Measurements from ENCODE around the gene FCRL4.

Gene FCRL4

DNA sequence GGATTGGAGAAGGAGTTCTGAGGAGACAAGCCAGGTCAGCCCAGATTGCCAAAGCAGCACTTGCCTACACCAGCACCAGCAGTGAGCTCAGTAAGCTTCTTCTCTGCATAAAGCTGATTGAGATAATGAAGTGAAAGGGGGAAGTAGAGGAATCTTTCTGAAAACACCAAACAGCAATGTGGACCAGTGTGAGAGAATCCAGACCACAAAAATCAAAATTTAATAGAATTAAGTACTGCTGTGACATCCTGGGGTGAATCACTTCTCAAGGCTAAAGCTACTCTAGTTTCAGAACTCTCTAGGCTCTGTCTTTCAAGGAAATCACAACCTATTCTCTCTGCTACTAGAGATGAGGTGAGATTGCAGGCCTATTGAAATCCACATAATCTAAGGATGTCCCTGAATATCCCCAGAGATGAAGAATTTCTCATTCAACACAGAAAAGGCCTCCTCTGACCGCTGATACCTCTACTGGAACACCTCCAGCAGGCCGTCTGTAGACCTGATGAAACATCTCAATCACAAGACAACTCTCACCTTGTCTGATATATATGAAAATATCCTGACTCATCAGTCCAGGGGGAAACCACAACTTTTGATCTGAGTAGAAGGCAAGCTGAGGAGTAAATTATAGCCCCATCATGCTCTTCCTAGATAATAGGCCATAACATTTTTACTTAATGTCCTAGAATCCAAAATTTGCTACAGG is at the start of gene FCRL4:
Gene FCRL4 (minus strand): TSS at position 127 of the 709 bp plus-strand sequence. CDS start 141 bp downstream, outside the sequence.
- no peak for DNase-seq (ENCODE audit: low read depth)

DNA sequence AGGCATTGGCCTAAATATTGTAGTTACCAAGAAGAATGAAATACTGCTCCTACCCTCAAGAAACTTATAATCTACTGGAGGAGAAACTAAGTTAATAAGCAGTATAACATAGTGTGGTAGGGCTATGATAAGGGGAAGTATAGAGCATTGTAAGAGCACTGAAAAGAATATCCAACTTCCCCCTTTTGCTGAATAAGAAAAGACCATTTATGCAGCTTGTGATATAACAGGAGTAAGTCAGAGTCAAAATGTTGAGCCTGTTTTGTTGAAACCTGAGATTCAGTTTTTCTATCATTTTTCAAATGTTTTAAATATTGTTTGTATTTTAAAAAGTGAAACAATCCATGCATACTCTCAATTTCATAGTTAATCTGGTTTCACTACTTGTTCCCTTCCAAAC is 48.3 kb upstream of the FCRL4 start:
- DNase-seq (ENCODE audit: low read depth) = no peak

DNA sequence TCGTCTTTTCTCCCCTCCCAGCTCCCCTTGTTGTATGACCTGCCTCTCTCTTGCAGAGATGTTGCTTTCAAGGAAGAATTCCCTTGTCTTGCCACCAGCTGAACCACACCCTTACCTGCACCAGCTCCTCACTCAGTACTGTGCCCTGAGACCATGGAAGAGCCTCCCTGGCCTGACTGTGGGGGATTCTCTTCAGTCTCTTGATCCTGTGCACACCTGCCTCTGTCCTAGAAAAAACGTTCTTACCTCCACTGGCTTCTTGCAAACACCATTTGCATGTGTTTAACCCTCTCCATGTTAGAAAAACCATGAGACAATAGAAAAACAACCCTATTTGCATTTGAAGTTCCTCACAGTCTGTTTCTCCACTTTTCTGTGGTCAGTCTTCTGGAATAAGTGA is 43.3 kb upstream of the FCRL4 start:
- no peak for DNase-seq (ENCODE audit: low read depth)

DNA sequence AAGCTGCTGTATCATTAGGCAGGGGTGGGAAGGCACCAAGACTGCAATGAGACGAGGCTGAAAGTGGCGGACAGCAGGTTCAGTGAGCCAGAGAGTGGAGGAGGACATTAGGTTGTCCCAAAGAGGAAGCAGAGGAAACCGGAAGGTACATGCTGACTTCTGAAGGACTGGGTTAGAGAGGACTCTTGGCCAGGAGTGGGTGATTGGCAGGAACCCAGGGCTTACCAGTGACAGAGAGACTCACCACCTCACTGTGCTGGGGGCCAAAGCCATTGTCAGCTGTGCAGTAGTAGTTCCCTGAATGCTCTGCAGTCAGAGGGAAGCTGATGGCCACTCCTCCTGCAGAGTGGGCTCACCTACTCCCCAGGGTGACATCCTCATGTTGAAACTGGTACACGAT is 41.9 kb upstream of the FCRL4 start:
- DNase-seq (ENCODE audit: low read depth) = no peak

DNA sequence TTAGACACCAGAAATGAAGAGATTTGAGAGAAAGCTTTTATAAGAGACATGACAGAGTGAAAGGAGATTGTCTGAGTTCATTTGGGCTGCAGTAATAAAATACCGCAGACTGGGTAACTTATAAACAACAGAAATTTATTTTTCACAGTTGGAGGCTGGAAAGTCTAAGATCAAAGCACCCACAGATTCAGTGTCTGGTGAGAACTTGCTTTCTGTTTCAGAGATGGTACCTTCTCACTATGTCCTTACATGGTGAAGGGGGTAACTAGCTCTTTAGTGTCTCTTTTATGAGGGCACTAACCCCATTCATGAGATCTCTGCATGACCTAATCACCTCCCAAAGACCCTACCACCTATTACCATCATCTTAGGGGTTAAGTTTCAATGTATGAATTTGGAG is 30.9 kb upstream of the FCRL4 start:
- DNase-seq (ENCODE audit: low read depth) = no peak

DNA sequence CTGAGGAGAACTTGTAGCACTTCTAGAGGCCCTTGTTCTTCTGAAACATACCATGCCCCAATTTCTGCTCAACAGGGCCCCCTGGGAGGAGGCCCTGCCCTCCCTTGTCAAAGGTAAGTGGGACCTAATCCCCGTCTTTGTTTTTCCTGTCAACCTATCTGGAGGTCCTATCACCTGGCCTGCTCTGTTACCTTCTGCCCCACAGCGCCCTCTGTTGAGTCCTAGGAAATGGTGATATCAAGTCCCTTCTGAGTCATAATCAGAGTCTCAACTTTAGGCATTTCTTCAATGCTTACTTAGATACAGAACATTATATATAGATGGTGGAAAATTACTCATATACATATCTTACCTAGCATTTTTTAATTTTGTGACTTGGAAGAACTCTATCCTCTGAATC is 28.2 kb upstream of the FCRL4 start:
- DNase-seq (ENCODE audit: low read depth) = no peak

DNA sequence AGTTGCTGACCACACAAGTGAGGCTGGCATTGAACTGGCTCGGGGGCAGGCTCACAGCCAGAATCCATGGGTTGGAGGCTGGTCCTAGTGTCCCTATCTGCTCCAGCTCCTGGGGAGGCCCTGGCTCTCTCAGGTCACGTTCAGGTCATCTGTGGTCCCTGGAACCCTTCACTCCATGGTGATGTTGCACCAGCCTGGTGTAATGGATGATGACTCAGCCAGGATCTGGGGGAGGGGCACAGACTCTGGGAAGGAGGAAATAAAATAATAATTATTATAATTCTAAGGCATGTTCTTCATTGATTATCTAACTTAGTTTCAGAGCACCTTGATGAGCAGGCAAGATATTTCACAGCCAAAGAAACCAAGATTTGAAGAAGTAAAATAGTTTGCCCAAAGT is 26.6 kb upstream of the FCRL4 start:
- no peak for DNase-seq (ENCODE audit: low read depth)

DNA sequence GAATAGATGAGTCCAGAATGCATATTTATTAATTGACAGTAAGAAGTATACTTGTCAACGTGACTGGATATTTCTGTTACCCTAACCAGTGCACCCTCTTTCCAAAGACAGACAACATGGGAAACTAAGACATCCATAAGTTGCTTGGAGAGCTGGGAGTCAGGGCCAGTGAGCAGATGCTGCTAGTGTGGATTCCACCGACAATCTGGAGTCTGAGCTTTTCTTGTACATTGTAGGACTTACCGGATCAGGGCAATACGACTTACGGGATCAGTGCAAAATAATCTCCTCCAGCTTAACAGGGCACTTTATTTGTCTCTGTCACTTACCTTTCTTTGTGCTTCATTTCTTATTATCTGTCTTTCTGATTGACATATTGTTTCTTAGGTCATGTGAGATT is 24.6 kb upstream of the FCRL4 start:
- no peak for DNase-seq (ENCODE audit: low read depth)

DNA sequence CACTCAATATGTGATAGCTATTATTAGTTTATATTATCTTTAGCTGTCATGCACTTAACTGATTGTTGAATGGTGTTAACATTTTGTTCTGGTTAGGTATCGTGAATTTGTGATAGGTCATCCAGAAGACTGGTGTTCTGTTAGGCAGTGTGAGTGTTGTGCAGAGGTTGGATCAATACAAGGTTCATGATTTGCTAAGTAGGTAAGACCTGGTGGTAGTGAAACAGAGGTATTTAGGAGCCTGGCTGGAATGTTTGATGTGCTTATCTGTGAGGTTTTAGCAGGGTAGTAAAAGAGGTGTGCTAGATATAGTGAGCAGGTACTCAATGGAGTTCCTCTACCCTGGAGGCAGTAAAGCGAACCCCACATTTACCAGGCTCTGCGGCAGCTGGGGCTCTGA is 20.3 kb upstream of the FCRL4 start:
- DNase-seq (ENCODE audit: low read depth) = no peak

DNA sequence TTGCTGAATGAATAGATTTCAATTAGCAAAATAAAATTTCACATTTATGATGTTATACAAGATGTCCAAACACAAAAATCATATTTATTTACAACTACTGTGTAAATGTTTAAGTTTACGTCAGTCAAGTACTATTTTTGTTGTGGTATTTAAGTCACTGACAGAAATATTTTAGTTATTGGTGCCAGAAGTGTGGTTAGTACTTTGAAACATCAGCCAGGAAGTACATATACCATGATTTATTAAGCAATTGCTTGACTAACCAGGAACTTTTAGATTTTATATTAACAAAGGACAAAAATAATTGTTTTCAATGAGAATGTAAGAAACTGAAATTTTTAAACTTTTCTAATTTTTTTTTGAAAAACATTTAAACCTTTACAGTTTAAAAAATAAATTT is 2.4 kb upstream of the FCRL4 start:
- DNase-seq (ENCODE audit: low read depth) = no peak

DNA sequence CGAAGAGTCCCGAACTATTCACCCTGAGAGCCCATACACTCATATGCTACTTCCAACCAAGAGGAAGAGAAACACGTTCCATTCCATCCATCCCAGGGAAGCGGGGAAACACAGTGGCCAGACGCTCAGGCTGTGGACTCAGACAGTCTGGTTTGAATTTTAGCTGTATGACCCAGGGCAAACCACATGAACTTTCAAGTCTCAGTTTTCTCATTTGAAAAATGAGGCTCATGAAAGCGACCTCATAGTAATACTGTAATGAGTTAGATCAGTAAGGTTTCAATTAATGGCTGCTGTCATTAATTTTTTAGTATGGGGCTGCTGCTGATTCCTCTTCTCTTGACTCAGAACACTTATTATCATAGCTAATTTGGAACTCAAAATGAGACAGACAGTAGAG is 1.5 kb downstream of the FCRL4 start:
- no peak for DNase-seq (ENCODE audit: low read depth)

DNA sequence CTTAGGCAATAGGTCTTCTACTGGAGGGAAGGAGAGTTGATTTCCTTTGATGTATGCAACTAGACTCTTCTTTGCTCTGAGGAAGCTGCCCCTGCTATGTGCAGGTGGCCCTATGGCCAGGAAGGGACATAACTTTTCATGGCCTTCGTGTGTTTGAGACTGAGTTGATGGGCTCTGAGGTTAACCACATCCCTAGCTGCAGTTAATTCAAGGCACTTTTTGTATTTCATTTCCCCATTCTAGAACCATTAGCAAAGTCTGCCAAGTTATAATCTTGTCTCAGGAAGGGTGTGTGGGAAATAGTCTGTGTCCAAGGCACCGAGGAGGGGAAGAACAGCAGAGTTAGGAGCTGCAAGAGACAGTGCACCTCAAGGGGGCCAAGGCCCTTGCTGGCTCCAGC is 2.5 kb downstream of the FCRL4 start:
- no peak for DNase-seq (ENCODE audit: low read depth)

DNA sequence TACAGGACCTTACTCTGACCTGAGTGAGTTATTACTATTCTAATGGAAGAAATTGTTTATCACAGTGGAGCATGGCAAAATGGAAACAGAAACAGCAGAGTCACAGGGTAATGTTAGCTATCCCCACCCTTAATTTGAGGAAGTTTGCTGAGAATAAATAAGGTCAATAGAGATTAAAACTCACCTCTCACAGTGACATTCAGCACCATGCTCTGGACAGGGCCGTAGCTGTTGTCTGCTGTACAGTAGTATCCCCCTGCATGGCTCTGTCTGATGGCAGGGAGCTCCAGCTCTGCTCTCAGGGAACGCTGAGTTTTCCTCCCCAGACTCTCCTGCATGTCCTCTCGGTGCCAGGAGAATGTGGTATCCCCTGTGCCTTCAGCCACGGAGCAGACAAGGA is 11.9 kb downstream of the FCRL4 start:
- DNase-seq (ENCODE audit: low read depth) = no peak

DNA sequence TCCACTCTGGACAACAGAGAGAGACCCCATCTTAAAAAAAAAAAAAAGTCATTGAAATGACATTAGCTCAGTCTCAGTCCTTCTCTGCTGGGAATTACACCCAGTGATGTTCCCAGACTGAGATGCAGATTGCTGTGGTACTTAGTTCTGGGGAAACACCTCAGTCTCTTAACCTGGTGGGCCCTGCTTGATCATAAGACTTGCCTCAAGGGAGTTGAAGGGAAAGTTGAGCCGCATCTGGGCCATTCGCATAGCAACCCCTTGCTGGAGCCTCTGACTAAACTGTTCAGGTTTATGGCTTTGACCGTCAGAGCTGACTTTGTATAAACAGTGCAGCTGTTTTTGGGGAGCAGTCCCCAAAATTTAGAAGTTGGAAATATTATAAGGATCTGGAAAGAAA is 13.4 kb downstream of the FCRL4 start:
- DNase-seq (ENCODE audit: low read depth) = no peak

DNA sequence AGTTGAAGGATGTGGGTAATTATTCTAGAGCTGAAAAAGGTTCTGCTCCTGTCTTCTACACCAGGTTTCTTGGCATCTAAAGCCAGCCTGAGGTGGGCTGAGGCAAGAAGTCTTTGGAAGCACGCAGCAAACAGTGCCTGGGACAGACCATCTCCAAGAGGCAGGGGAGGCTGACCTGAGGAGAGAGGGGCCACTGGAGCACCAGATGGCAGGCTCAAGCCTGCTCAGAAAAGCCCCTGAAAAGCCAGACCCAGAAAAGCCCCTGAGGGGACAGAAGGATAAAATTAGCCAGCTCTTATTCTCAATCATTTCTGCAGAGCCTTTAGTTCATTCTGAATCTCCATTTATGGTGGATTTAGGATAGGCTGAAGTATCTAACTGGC is 17.1 kb downstream of the FCRL4 start:
- DNase-seq (ENCODE audit: low read depth) = no peak

DNA sequence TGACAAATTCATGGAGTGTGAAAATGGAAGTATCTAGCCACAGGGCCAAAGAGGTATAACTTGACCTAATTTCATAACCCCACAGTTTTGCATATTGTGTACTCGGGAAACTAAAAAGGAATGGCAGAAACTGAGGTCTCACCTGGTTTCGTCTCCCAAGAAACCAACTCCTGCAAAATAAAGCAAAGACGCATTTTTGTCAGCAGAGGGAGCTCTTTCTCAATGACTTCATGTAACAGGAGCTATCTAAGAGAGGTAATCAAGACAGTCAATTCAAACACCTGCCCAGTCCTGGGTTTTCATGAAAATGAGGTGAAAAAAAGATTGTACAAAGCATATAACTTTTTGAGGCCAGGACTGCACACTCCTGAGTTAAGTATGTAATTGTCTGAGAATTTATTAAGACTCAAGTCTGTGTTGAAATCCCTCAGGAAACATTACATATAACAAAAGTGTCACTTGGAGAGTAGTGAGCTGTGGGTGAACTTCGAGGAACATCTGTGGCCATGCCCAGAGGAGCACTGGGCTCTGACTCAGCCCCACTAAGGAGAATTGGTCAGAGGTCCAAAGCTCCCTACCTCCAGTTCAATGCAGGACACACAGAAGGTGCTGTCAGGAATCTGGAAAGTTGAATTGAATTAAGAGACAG is 17.6 kb downstream of the FCRL4 start:
- DNase-seq (ENCODE audit: low read depth) = no peak

DNA sequence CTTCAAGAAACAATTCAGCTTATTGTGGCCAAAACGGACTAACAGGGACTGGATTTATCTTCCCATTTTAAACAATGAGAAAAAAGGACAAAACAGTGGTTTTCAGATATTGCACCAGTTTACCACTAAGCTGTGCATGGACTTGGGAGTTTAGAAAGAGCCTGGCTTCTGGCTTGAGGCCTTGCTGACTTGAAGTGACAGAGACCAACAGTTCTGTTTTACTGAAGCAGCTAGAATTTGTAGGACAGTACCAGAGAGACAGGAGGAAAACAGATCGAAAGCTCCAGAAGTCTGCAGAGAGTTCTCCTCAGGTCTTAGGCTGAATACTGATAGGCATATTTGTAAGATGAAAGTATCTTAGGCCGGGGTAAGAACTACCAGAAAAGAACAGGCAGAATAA is 20.5 kb downstream of the FCRL4 start:
- no peak for DNase-seq (ENCODE audit: low read depth)

DNA sequence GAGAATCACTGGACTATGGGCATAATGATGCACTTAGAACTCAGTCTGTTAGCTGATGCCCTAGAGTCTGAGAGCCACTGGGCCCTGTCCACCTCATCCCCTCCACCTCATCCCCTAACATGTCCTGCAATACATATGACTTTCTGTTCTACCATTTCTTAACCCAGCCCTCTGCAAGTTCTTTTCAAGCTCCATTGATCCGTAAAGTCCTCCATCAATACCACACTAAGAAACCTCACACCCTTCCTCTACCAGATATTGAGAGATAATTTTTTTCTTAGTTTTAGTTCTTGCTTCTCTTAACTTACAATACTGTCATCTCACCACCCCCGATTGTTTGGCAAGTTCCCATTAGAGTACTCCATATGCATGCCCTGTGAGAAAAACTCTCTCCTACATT is 22.1 kb downstream of the FCRL4 start:
- DNase-seq (ENCODE audit: low read depth) = no peak

DNA sequence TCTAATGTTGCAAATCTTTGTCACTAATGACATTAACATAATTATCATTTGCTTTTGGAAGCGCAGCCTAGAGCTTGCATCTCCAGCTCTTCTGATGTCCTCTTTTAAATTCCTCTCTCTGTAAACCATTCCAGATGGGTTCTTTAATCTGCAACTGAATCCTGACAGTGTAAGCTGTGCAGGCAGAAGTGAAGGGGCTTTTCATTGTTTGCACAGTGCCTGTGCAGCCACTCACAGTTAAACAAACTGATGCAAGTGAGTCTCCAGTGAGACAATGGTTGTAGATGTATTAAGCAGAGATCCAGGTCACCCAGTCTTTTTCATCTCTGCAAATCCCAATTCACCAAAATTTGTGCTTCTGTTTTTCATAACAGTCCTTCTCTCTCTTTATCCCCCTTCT is 23.0 kb downstream of the FCRL4 start:
- DNase-seq (ENCODE audit: low read depth) = no peak

DNA sequence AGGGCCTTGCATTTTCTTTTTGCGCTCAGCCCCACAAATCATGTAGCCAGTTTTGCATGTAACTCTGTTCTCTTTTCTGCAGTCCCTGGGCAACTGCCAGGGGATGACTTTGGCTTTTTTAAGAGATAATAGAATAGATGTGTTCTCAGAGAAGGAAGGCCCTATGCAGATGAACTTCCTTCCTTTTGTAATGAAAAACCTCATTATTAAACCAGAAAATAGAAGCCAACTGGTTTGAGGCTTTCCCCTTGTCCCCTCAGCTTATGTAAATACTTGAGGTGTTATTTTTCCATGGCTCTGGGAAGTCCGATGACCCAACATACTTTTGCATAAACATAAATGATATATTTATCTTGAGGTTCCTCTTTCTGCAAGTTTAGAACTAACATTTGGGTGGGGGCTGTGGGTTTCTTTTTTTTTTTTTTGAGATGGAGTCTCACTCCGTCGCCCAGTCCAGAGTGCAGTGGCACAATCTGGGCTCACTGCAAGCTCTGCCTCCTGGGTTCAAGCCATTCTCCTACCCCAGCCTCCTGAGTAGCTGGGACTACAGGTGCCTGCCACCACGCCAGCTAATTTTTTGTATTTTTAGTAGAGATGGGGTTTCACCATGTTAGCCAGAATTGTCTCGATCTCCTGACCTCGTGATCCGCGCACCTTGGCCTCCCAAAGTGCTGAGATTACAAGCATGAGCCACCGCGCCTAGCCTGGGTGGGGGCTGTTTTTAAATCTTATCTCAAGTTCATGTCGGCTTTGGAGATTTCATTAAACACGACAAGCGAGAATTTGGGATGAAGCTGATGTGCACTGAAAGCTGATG is 31.2 kb downstream of the FCRL4 start:
- no peak for DNase-seq (ENCODE audit: low read depth)

DNA sequence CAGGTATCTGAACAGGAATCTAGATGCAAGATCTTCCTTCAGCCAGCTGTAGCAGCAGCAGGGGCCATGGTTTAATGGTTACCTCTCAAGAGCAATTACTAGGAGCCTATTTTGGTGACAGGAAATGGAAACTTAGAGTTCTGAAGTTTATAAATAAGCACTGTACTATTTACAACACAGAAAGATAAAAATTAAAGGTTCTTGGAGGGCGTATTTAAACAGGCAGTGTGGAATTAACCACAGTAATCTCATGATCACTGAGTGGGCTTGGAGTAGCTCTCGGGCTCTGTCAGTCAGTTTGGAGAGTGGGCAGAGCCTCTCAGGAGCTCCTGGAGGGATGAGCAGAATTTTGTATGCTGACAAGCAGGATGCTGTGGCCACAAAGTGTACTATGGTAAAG is 35.4 kb downstream of the FCRL4 start:
- no peak for DNase-seq (ENCODE audit: low read depth)

DNA sequence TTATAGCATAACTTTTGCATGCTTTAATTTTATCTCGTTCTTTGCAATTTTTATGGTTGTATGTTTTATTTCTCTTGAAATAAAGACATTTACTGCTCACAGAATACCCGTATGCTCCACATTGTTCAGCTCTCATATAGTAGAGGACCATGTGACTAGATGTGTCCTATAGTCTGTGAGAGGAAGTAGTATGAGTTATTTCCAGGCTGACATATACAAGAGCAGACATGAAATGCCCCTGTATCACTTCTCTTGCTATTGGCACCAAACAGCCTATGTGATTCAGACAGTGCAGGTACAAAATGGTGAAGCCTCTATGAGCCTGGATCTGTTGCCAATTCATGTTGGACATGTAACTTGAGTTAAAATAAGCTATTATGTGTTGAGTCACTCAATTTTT is 39.8 kb downstream of the FCRL4 start:
- DNase-seq (ENCODE audit: low read depth) = no peak

All from T-helper 22 cell (primary cell).